Fibroblast of the aortic adventitia (primary cell): Measurements from ENCODE around the gene BRD3. TPM values are rescaled to one million over a fixed set of nuclear protein-coding genes. Genes with fewer than 3 reads are reported as not detected.
A peak's percentile ranks its signal among the peaks of the same experiment; 100 is the strongest.

ENCODE experiments used
- DNase-seq: peaks from one replicate; pipeline ENCODE4 v3.0.0-alpha.2; 2010; ENCODE audit warnings: low read depth
- H3K4me3 ChIP-seq: 2 replicates; pipeline ENCODE4 v1.5.1; 2011; ENCODE audit warnings: low read depth, mild to moderate bottlenecking, control low read depth, low read length, moderate library complexity
- total RNA-seq: library from RNA; depleted of rRNA; stranded (reverse); fragments of >200 nt; gene quantifications from 2 replicates; pipeline ENCODE4 v1.2.3, GENCODE V29; 2012; ENCODE audit warnings: low replicate concordance
- TF ChIP-seq, protein P1 (sequence below): IDR thresholded peaks from 2 replicates; pipeline ENCODE4 v1.5.1; 2011; ENCODE audit warnings: mild to moderate bottlenecking, low read length, control low read depth, inconsistent platforms; ENCODE audit not compliant: insufficient read depth

BRD3 gene
- total RNA-seq, 1 donor, result 7.4 TPM

DNA sequence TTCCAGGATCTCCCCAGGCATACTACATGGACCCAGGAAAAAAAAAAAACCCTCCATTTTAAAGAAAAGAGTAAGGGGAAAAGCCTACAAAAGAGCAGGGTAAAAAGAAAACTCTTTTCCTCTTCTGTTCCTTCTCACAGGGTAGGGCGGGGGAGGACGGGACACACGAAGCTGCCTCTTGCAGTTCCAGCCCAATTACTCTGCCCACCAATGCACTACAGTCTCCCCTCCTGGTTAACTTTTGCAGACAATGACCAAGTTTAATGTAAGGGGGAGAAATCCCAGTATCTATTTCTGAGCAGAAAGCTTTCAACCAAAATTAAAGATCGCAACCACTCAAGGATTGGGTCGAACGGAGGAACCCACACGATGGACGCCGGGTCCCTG lies 1.3 kb downstream of the BRD3 start:
- peak; percentile 40 for DNase-seq
- H3K4me3 ChIP-seq, result peak overlapping the region; percentile 79
- TF ChIP-seq, protein P1, sequence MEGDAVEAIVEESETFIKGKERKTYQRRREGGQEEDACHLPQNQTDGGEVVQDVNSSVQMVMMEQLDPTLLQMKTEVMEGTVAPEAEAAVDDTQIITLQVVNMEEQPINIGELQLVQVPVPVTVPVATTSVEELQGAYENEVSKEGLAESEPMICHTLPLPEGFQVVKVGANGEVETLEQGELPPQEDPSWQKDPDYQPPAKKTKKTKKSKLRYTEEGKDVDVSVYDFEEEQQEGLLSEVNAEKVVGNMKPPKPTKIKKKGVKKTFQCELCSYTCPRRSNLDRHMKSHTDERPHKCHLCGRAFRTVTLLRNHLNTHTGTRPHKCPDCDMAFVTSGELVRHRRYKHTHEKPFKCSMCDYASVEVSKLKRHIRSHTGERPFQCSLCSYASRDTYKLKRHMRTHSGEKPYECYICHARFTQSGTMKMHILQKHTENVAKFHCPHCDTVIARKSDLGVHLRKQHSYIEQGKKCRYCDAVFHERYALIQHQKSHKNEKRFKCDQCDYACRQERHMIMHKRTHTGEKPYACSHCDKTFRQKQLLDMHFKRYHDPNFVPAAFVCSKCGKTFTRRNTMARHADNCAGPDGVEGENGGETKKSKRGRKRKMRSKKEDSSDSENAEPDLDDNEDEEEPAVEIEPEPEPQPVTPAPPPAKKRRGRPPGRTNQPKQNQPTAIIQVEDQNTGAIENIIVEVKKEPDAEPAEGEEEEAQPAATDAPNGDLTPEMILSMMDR, result no peak

DNA sequence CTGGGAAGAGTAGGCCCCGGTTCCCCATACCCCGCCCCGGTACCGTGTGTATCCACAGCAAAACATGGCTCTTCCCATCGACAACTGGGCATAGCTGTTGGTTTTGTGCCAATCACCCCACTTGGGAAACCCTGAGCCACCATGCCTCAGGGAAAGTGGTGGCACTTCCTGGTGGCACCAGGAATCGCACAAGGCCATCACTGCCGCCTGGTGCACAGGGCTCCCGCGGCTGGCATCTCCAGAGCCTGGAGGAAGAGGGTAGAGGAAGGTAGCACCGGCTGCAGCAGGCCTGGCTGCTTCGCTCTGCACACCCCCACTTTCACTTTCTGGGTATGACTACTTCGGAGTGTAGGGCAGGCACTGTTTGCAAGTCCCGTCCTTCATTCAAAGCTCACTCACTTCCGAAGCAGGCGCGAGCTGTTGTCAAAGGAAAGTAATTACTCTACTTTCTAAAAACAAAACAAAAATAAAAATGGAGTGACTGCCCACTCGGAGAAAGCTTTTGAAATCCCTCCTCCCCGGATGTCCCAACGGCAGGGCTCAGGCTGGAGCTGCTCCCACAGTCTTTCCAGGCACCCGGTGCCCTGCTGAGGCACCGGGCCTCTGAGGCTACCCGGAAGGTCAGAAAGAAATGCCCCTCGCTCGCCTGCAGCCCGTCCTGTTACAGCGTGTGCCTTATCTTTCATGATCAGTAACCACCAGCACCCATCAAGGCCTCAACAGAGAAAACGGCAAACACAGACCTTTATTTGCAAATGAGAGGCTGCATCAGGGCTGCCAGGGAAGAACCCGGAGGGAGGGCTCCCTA lies 2.0 kb downstream of the BRD3 start:
- H3K4me3 ChIP-seq, result peak overlapping the region; percentile 79
- TF ChIP-seq, protein P1, result no peak
- peak; percentile 52 for DNase-seq

DNA sequence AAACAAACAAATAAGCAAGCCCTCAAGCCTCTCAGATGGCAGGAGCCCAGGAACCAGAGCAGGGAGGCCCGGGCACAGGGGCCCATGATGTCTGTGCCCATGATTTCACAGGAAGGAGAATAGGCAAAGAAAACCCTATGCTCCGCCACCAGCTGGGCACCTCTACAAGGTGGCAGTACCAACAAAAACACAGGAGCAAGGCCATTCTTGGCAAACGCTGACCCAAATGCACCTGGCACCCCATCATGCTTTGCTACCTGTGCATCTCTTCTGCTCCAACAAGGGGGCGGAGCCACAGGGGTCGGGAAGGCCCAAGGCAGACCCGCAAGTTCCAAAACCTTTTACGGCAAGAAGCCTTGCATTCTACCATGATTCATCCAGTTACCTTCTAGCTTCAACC lies 3.1 kb downstream of the BRD3 start:
- no peak for DNase-seq
- H3K4me3 ChIP-seq, result no peak overlapping the region

DNA sequence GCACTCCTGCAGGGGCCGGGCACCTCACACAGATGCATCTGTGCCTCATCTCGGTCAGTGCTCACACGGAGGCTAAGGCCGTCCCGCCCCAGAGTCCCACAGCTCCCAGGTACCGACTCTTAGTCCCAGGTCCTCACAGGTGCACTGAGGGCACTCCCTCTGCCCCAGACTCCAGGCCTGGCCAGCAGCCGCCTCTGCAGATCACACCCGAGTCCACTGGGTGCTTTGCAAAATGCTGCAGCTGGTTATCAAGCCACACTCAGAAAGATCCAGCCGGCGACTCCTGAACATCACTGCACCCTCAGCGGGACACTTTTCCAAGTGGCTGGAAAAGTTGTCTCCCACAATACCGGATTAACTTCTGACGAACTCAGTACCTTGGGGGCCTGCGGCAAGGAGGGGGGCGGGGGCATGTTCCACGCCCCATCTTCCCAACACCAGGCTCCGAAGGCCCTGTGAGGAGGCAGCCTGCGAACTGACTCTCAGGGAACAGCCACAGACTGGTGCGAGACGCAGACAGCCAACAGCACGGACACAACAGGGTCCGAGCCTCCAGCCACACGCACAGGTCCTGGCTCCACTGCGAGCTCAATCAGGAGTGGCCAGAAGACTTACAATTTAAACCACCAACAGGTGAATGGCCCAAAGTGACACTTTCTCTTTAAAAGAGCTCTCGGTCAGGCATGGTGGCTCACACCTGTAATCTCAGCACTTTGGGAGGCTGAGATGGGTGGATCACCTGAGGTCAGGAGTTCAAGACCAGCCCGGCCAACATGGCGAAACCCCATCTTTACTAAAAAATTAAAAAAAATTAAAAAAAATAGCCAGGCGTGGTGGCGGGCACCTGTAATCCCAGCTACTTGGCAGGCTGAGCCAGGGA lies 4.0 kb downstream of the BRD3 start:
- H3K4me3 ChIP-seq, result no peak overlapping the region
- DNase-seq, result no peak
- TF ChIP-seq, protein P1, result no peak

More for the DNA sequence above, 3.1 kb downstream of the BRD3 start:
- TF ChIP-seq, protein P1, result no peak

DNA sequence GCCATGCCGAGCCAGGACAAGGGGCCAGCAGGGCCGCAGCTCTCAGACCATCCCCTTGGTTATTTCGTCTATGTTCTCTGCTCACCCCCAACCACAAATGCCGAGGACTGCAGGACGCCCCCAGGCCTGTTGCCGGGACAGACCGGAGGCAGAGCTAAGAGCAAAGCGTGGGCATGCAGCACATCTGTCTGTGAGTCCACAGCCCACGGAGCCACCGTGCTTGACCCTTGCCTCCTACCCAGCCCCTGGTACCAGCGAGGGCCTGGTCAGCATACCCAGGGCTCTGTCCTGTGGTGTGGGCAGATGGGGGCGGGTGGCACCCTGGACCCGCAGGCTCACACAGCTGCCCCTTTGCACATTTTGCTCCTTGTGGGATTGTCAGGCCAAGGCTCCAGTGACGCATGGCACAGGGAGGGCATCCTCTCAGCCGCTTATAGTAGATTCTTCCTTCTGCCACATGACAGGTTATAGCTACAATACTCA lies 4.7 kb downstream of the BRD3 start:
- H3K4me3 ChIP-seq, result no peak overlapping the region
- TF ChIP-seq, protein P1, result no peak
- DNase-seq, result no peak

DNA sequence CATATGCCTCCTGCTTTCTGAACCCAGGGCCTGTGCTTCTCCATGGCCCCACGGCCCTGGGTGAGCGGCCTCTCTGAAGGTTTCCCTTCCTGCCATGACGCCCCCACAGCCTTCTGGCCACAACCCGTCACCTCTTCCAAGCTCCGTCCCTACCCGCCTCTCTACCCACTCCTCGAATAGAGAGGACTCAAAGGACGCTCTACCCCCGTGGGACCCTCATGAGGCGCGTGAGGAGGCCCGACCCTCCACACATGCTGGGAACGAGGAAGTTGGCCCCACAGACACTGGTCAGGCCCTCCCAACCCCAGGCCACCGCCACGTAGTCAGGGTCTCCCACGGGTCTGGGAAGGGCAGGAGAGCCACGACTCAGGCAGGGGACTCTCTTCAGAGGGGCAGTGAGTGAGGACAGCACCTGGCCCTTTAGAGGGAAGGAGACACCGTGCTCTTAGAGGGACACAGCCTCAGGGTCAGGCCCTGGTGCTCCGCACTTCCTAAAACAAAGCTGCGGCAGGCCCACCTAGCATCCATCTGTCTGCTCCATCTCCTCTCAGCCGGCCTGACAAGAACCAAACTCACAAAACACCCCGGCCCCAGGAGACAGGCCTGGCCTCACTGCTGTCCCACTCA lies 5.3 kb downstream of the BRD3 start:
- TF ChIP-seq, protein P1, result no peak
- no peak overlapping the region for H3K4me3 ChIP-seq
- DNase-seq, result no peak
